Activated CD8-positive, alpha-beta T cell treated with anti-CD3 and anti-CD28 coated beads for 36 hours (primary cell): Measurements from ENCODE around the gene UBN1. TPM values are rescaled to one million over a fixed set of nuclear protein-coding genes. Genes with fewer than 3 reads are reported as not detected.

Source experiments
- ATAC-seq: fragments of 200-7000 bp; cut with Tn5 transposase; one replicate; pipeline ENCODE4 v1.10.0; 2021; ENCODE audit warnings: mild to moderate bottlenecking, moderate library complexity
- CTCF ChIA-PET: fragments of 350-600 bp; sonication (Branson Sonifier 250); formaldehyde crosslinking; loops from one replicate; lab custom pipeline; 2021; ENCODE audit warnings: antibody characterized with exemption; lab: Charles Lee
- POLR2A ChIA-PET: fragments of 350-600 bp; sonication (Branson Sonifier 250); formaldehyde crosslinking; loops from one replicate; lab custom pipeline; 2021; ENCODE audit warnings: antibody characterized with exemption; lab: Charles Lee
- DNase-seq: peaks from one replicate; pipeline ENCODE4 v3.0.0-alpha.2; 2020
- H3K27ac Mint-ChIP-seq: one replicate; pipeline ENCODE4 v1.8.0; 2021; ENCODE audit warnings: mild to moderate bottlenecking, mixed read lengths
- H3K27me3 Mint-ChIP-seq: one replicate; pipeline ENCODE4 v1.8.0; 2021; ENCODE audit warnings: mixed read lengths
- H3K36me3 Mint-ChIP-seq: one replicate; pipeline ENCODE4 v1.8.0; 2021; ENCODE audit warnings: low read depth, mixed read lengths
- H3K4me1 Mint-ChIP-seq: one replicate; pipeline ENCODE4 v1.8.0; 2021; ENCODE audit warnings: low read depth, mixed read lengths
- H3K4me3 Mint-ChIP-seq: one replicate; pipeline ENCODE4 v1.8.0; 2021; ENCODE audit warnings: mild to moderate bottlenecking, moderate library complexity, mixed read lengths
- H3K9me3 Mint-ChIP-seq: one replicate; pipeline ENCODE4 v1.8.0; 2021; ENCODE audit warnings: mixed read lengths
- CTCF ChIP-seq: fragments of 200-600 bp; IDR thresholded peaks from one replicate; pipeline ENCODE4 v1.8.0; 2022; ENCODE audit warnings: antibody characterized with exemption, mild to moderate bottlenecking
- intact Hi-C: fragments of 100-400 bp; cut with micrococcal nuclease; formaldehyde crosslinking; loops from one replicate; pipeline ENCODE4 v1.10.0; 2022
- total RNA-seq, 2 experiments: library from RNA; stranded (reverse); gene quantifications; one replicate each; pipeline ENCODE4 v1.2.3, GENCODE V29; 2021

Gene UBN1
- total RNA-seq, 2 experiments from 2014 or later: 25.4 to 25.6 TPM

GRCh38 chr16:4910828-4911227 lies 63.5 kb downstream of the UBN1 start:
- CTCF ChIA-PET: no interaction called here
- no peaks in the 10 kb centered on the region for H3K9me3 Mint-ChIP-seq

DNA sequence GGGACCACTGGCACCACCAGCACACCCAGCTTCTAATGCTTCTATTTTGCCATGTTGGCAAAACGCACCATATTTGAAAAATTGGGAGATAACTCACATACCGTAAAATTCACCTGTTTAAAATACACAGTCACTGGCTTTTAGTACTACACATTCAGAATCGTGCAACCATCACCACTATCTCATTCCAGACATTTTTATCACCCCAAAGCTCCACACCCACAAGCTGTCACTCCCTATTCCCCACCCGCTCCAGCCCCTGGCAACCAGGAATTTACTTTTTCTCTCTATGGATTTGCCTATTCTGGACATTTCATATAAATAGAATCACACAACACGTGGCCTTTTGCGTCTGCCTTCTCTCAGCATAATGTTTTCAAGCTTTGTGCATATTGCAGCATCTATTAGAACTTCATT lies 64.7 kb downstream of the UBN1 start:
- no peaks in the 10 kb centered on the region for H3K4me1 Mint-ChIP-seq
- TF ChIP-seq CTCF: no peak
- ATAC-seq (no peak), DNase-seq (no peak)
- intact Hi-C loops: no loop called here
- H3K36me3 Mint-ChIP-seq: no peaks in the 10 kb centered on the region
- no peaks in the 10 kb centered on the region for H3K27me3 Mint-ChIP-seq
- H3K4me3 Mint-ChIP-seq: no peak overlapping the region
- H3K9me3 Mint-ChIP-seq: no peaks in the 10 kb centered on the region
- ChIA-PET CTCF (no interaction called here), POLR2A (no interaction called here)
- no peak overlapping the region for H3K27ac Mint-ChIP-seq

More at GRCh38 chr16:4910828-4911227, 63.5 kb downstream of the UBN1 start:
- intact Hi-C loops: no loop called here
- no peaks in the 10 kb centered on the region for H3K27me3 Mint-ChIP-seq
- H3K36me3 Mint-ChIP-seq: no peaks in the 10 kb centered on the region
- no peak for ATAC-seq
- POLR2A ChIA-PET: no interaction called here
- no peaks in the 10 kb centered on the region for H3K4me1 Mint-ChIP-seq
- no peak overlapping the region for H3K27ac Mint-ChIP-seq
- TF ChIP-seq CTCF: no peak
- DNase-seq: no peak
- H3K4me3 Mint-ChIP-seq: no peak overlapping the region

DNA sequence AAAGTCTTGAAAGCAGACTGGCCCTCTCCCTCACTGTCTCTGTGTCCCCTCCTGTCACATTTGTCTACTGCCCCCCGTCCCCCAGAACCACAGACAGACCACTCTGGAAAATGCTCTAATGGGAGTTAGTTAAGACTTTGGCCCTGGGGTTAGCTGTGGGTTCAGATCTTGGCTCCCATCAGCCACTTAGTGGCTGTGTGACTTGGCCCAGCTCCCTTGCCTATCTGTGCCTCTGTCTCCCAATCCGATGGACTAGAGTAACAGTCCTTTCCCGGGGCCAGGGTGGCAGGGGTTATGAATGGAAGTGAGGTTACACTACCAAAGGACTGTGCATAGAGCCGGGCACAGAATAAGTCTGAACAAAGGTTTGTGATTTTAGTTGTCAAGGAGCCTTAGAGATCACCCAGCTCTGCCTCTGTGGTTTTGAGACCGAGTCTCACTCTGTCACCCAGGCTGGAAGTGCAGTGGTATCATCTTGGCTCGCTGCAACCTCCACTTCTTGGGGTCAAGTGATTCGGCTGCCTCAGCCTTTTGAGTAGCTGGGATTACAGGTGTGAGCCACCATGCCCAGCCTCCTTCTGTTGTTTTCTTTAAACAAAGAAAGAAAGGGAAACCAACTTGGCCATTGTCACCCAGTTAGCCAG lies 66.0 kb downstream of the UBN1 start:
- Mint-ChIP-seq H3K4me3 (no peak overlapping the region), H3K9me3 (no peaks in the 10 kb centered on the region), H3K27me3 (no peaks in the 10 kb centered on the region), H3K4me1 (no peaks in the 10 kb centered on the region), H3K27ac (no peak overlapping the region), H3K36me3 (no peaks in the 10 kb centered on the region)
- DNase-seq: no peak
- ChIA-PET CTCF (no interaction called here), POLR2A (no interaction called here)
- intact Hi-C loops: no loop called here
- no peak for ATAC-seq
- no peak for TF ChIP-seq CTCF

DNA sequence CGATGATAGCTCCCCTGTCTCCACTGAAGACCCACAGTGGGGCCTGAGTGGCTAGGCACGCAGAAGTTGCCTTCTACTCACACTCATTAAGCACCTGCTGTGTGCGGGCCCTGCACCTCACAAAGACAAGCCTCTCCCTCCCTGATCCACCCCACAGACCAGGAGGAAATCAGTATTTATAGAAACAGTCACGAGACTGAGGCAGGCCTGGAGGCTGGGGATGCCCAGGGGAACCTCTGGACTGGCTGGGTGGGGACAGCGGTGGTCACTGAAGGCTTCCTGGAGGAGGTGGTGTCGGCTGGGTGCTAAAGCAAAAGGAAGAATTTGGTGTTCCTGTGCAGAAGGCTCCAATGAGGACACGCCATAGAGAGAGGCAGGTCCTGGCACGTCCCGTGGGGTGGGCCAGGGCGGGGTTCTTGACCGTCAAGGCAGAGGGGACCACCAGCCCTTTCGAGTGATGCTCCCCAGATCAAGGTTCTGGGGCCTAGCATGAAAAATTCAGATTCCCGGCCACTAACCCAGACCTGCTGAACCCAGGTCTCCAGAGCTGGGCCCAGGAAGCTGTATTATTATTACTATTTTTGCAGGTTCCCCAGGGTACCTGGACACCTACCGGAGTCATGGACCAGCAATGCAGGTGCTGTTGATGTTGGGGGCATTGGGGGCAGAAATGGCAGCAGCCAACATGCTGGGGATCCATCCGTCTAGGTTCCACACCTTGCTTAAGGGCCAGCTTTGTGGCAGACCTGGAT lies 66.7 kb downstream of the UBN1 start:
- POLR2A ChIA-PET: no interaction called here
- H3K27ac Mint-ChIP-seq: no peak overlapping the region

More for the DNA sequence above, 66.7 kb downstream of the UBN1 start:
- ATAC-seq: no peak
- CTCF ChIA-PET: no interaction called here
- no peaks in the 10 kb centered on the region for H3K27me3 Mint-ChIP-seq
- no peak overlapping the region for H3K4me3 Mint-ChIP-seq
- DNase-seq: no peak
- H3K36me3 Mint-ChIP-seq: no peaks in the 10 kb centered on the region
- no peaks in the 10 kb centered on the region for H3K9me3 Mint-ChIP-seq
- intact Hi-C loops: no loop called here
- no peaks in the 10 kb centered on the region for H3K4me1 Mint-ChIP-seq
- TF ChIP-seq CTCF: no peak
